HG03159 (cell line): ENCODE measurements around the gene BCKDHA.

ENCODE experiments used
- ATAC-seq: cut with Tn5 transposase; IDR thresholded peaks from one replicate; pipeline ENCODE4 v1.9.1; 2021; ENCODE audit warnings: mild to moderate bottlenecking, moderate library complexity; ENCODE audit not compliant: unreplicated experiment

BCKDHA gene

GRCh38 chr19:41397086-41398049, at the start of gene BCKDHA, which contains the start of gene EXOSC5:
BCKDHA (plus strand) TSS chr19:41397818; CDS start chr19:41397828, 10 bp downstream.
EXOSC5 (minus strand) TSS chr19:41397359; CDS start chr19:41397328, 31 bp downstream.
- ATAC-seq, result peak; percentile 86

GRCh38 chr19:41350735-41351338, 46.8 kb upstream of the BCKDHA start:
- peak; percentile 2 for ATAC-seq

- peak; percentile 33 for ATAC-seq
Measured at GRCh38 chr19:41351339-41352245, 46.0 kb upstream of the BCKDHA start.

- ATAC-seq, result no peak
Measured at GRCh38 chr19:41352279-41352608, 45.4 kb upstream of the BCKDHA start.

- ATAC-seq, result no peak
Measured at GRCh38 chr19:41352609-41353465, 44.8 kb upstream of the BCKDHA start.

GRCh38 chr19:41353466-41354342, 43.9 kb upstream of the BCKDHA start, which contains the start of gene TGFB1:
TGFB1 (minus strand) TSS chr19:41353922; CDS start chr19:41353044, 878 bp downstream.
- peak; percentile 50 for ATAC-seq

- no peak for ATAC-seq
Measured at GRCh38 chr19:41354343-41354953, 43.2 kb upstream of the BCKDHA start.

GRCh38 chr19:41355035-41355434, 42.6 kb upstream of the BCKDHA start:
- no peak for ATAC-seq

GRCh38 chr19:41355802-41356201, 41.8 kb upstream of the BCKDHA start:
- ATAC-seq, result no peak

- ATAC-seq, result no peak
Measured at GRCh38 chr19:41356984-41357739, 40.5 kb upstream of the BCKDHA start.

GRCh38 chr19:41357746-41358145, 39.9 kb upstream of the BCKDHA start:
- no peak for ATAC-seq

- ATAC-seq, result no peak
Measured at GRCh38 chr19:41359741-41360140, 37.9 kb upstream of the BCKDHA start.

GRCh38 chr19:41362143-41362847, 35.3 kb upstream of the BCKDHA start:
- ATAC-seq, result no peak

GRCh38 chr19:41363371-41363752, 34.3 kb upstream of the BCKDHA start:
- ATAC-seq, result no peak

- ATAC-seq, result peak; percentile 80
Measured at GRCh38 chr19:41363753-41364523, 33.7 kb upstream of the BCKDHA start, which contains the start of gene B9D2. B9D2 (minus strand) TSS chr19:41364149; CDS start chr19:41363519, 630 bp downstream.
